ENCODE measurements around the gene SLC25A1.

The SLC25A1 gene

GRCh38 chr22:19138217-19139000, 40.1 kb downstream of the SLC25A1 start:
- DNase-seq (ENCODE audit: low read depth in 2 of 2): no peak

- DNase-seq (ENCODE audit: low read depth in 2 of 2): no peak
Observed at GRCh38 chr22:19137384-19138216, 40.9 kb downstream of the SLC25A1 start.

DNA sequence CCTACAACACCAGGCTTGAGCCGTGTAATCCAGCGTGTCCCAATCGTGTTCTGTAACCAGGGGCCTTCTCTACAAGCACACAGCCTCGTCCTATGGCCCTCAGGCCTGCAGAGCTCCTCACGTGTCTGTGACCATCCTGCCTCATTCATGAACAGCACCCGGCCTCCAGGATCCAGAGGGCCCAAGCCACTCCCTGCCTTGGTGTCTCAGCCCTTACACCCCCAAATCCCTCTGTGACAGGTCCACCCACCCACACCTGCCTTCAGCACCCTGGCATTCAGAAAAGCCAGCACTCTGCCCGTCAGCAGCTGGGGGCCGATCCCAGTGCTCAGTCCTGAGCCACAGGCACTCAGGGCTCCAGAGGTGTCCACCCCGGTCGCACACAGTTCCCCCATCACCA, 41.6 kb downstream of the SLC25A1 start:
- no peak for DNase-seq (ENCODE audit: low read depth in 2 of 2)

- DNase-seq (ENCODE audit: low read depth in 2 of 2): no peak
Observed at GRCh38 chr22:19134874-19135273, 43.7 kb downstream of the SLC25A1 start.

GRCh38 chr22:19134176-19134831, 44.2 kb downstream of the SLC25A1 start:
- DNase-seq (ENCODE audit: low read depth in 2 of 2): no peak

- no peak for DNase-seq (ENCODE audit: low read depth in 2 of 2)
Observed at GRCh38 chr22:19133561-19133960, 45.0 kb downstream of the SLC25A1 start.

GRCh38 chr22:19132693-19133400, 45.7 kb downstream of the SLC25A1 start:
- DNase-seq (ENCODE audit: low read depth in 2 of 2): no peak

DNA sequence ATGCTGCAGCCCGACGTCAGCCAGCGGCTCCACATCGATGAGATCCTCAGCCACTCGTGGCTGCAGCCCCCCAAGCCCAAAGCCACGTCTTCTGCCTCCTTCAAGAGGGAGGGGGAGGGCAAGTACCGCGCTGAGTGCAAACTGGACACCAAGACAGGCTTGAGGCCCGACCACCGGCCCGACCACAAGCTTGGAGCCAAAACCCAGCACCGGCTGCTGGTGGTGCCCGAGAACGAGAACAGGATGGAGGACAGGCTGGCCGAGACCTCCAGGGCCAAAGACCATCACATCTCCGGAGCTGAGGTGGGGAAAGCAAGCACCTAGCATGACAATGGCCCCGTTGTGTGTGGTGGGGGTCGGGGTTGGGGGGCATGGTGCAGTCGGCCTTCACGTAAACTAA, 46.4 kb downstream of the SLC25A1 start:
- no peak for DNase-seq (ENCODE audit: low read depth in 2 of 2)

DNA sequence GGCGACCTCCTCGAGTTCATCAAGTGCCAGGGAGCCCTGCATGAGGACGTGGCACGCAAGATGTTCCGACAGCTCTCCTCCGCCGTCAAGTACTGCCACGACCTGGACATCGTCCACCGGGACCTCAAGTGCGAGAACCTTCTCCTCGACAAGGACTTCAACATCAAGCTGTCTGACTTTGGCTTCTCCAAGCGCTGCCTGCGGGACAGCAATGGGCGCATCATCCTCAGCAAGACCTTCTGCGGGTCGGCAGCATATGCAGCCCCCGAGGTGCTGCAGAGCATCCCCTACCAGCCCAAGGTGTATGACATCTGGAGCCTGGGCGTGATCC, 46.9 kb downstream of the SLC25A1 start:
- no peak for DNase-seq (ENCODE audit: low read depth in 2 of 2)

DNA sequence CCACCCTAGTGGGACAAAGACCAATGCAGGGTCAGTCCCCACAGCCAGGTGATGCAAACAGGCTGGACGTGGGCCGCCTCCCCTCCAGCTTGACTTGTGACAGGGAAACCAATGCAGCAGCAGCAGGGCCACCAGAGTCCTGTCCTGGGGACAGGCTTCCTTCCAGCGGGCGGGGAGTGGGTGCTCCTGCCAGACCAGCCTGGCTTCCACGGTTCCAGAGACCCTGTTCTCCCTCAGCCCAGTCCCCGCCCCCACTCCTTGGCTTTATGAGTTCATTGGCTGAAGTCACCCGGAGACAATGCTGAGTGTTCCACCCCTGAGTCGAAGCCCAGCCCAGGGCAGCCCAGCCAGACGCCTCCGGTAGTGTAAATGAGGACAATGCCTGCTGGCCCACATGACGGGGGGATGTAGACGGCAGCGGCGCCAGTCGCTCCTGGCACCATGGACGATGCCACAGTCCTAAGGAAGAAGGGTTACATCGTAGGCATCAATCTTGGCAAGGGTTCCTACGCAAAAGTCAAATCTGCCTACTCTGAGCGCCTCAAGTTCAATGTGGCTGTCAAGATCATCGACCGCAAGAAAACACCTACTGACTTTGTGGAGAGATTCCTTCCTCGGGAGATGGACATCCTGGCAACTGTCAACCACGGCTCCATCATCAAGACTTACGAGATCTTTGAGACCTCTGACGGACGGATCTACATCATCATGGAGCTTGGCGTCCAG, 47.4 kb downstream of the SLC25A1 start, which contains the start of gene TSSK2:
TSS of gene TSSK2 (plus strand) at position 350 of the 726 bp plus-strand sequence. CDS start at position 442, 92 bp downstream.
- no peak for DNase-seq (ENCODE audit: low read depth in 2 of 2)

DNA sequence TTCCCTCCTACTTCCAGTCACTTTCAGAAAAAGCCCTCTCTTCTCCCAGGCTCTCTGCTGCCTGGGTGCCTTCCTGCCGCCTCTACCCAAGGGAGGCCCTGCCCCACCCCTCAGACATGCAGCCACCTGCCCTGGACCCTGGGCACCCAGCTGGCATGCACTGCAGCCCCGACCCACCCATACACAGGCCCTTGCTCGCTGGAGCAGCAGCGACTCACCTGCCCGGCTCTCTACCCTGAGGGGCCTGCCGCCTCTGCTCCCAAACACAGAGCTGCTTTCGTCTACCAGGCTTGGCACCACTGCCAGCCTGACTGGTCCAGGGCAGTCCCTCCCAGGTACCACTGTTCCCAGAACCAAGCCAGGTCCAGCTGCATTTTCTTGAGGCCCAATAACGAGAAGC, 48.7 kb downstream of the SLC25A1 start:
- DNase-seq (ENCODE audit: low read depth in 2 of 2): no peak

DNA sequence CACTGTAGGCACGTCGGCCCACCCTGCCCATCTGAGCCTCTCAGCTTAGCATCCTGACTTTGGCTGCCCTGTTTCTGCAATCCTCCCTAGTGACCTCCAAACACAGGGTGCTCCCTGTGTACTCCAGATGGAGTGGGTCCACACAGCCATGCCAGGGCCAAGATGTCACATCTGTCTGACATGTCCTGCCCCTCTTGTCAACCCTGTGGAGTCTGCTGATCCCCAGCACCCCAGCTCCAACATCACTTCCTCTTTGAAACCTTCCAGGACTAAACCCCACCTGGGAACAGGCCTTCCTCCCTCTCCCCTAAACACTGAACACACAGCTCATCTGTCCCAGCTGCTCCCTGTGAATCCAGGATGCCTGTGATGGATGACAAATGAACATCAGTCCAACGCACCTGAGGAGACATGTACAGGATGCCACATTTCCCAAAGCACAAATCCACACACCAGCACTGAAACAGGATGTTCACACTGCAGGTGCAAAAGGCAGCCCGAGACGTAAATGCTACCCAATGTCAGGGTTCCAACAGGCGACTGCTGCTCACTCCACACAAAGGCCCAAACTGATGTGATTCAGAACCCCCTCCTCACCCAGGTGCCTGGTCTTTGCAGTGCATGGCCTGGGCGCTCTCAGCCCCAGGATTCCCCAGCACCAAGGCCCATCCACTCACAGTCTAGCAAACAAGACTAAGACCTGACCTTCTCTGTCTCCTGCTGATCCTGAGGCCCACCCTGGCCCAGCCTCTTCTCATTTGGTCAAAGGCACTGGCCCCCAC, 49.4 kb downstream of the SLC25A1 start:
- DNase-seq (ENCODE audit: low read depth in 2 of 2): no peak

- no peak for DNase-seq (ENCODE audit: low read depth in 2 of 2)
Observed at GRCh38 chr22:19128009-19128401, 50.5 kb downstream of the SLC25A1 start.

GRCh38 chr22:19127329-19128008, 51.1 kb downstream of the SLC25A1 start:
- DNase-seq (ENCODE audit: low read depth in 2 of 2): no peak

GRCh38 chr22:19126309-19127273, 51.9 kb downstream of the SLC25A1 start:
- no peak for DNase-seq (ENCODE audit: low read depth in 2 of 2)

All from stimulated activated CD4-positive, alpha-beta T cell treated with anti-CD3 and anti-CD28 coated beads, Interleukin-4, amount 100 ng/mL, for 48 hours (primary cell).